ENCODE results near the gene TEAD1.
A peak's percentile ranks its signal among the peaks of the same experiment; 100 is the strongest.
"Not testable (repeated sequence)": the region's sequence is repeated elsewhere in the genome, so short reads cannot be mapped to it uniquely, and the experiment has no call there.

TEAD1 gene

GRCh38 chr11:12876340-12876739, 202.1 kb downstream of the TEAD1 start:
- no peak for DNase-seq

- DNase-seq, result no peak
These were observed 202.8 kb downstream of the TEAD1 start for GRCh38 chr11:12876988-12877387.

- DNase-seq, result not testable (repeated sequence)
These were observed 203.3 kb downstream of the TEAD1 start for GRCh38 chr11:12877508-12877907.

GRCh38 chr11:12880327-12880726, 206.1 kb downstream of the TEAD1 start:
- DNase-seq, result no peak

- DNase-seq, result no peak
These were observed 208.4 kb downstream of the TEAD1 start for GRCh38 chr11:12882670-12883069.

GRCh38 chr11:12884751-12885318, 210.6 kb downstream of the TEAD1 start:
- no peak for DNase-seq

GRCh38 chr11:12885717-12886239, 211.6 kb downstream of the TEAD1 start:
- no peak for DNase-seq

- DNase-seq, result no peak
These were observed 212.3 kb downstream of the TEAD1 start for GRCh38 chr11:12886508-12886907.

GRCh38 chr11:12888525-12889158, 214.4 kb downstream of the TEAD1 start:
- no peak for DNase-seq

GRCh38 chr11:12889243-12889642, 215.0 kb downstream of the TEAD1 start:
- DNase-seq, result peak; percentile 9

- DNase-seq, result no peak
These were observed 216.3 kb downstream of the TEAD1 start for GRCh38 chr11:12890476-12890875.

- DNase-seq, result no peak
These were observed 219.8 kb downstream of the TEAD1 start for GRCh38 chr11:12893787-12894672.

- DNase-seq, result no peak
These were observed 223.2 kb downstream of the TEAD1 start for GRCh38 chr11:12897390-12897789.

GRCh38 chr11:12897867-12898266, 223.6 kb downstream of the TEAD1 start:
- no peak for DNase-seq

- no peak for DNase-seq
These were observed 226.3 kb downstream of the TEAD1 start for GRCh38 chr11:12900496-12900895.

- no peak for DNase-seq
These were observed 227.1 kb downstream of the TEAD1 start for GRCh38 chr11:12901272-12901671.

GRCh38 chr11:12901874-12902481, 227.8 kb downstream of the TEAD1 start:
- no peak for DNase-seq

GRCh38 chr11:12902791-12903486, 228.7 kb downstream of the TEAD1 start:
- DNase-seq, result no peak

- no peak for DNase-seq
These were observed 231.2 kb downstream of the TEAD1 start for GRCh38 chr11:12905435-12905834.

GRCh38 chr11:12906501-12906900, 232.3 kb downstream of the TEAD1 start:
- no peak for DNase-seq

- no peak for DNase-seq
These were observed 235.7 kb downstream of the TEAD1 start for GRCh38 chr11:12909879-12910278.

- DNase-seq, result no peak
These were observed 240.2 kb downstream of the TEAD1 start for GRCh38 chr11:12914400-12914912.

All from SIG-M5 (cell line).